ENCODE measurements around the gene GNPTG.

Gene GNPTG

GRCh38 chr16:1371054-1371978, 19.6 kb downstream of the GNPTG start:
- DNase-seq (ENCODE audit: low read depth): no peak

GRCh38 chr16:1372292-1372950, 20.7 kb downstream of the GNPTG start:
- no peak for DNase-seq (ENCODE audit: low read depth)

GRCh38 chr16:1374418-1375297, 22.9 kb downstream of the GNPTG start:
- no peak for DNase-seq (ENCODE audit: low read depth)

- no peak for DNase-seq (ENCODE audit: low read depth)
Observed at GRCh38 chr16:1375298-1375640, 23.5 kb downstream of the GNPTG start.

- DNase-seq (ENCODE audit: low read depth): no peak
Observed at GRCh38 chr16:1375741-1376410, 24.1 kb downstream of the GNPTG start.

- DNase-seq (ENCODE audit: low read depth): no peak
Observed at GRCh38 chr16:1377406-1378010, 25.8 kb downstream of the GNPTG start.

GRCh38 chr16:1378087-1378803, 26.5 kb downstream of the GNPTG start:
- DNase-seq (ENCODE audit: low read depth): no peak

- peak; percentile 68 for DNase-seq (ENCODE audit: low read depth)
Observed at GRCh38 chr16:1378804-1379303, 27.1 kb downstream of the GNPTG start.

- peak; percentile 67 for DNase-seq (ENCODE audit: low read depth)
Observed at GRCh38 chr16:1379304-1380076, 27.8 kb downstream of the GNPTG start.

- DNase-seq (ENCODE audit: low read depth): no peak
Observed at GRCh38 chr16:1380195-1380594, 28.5 kb downstream of the GNPTG start.

GRCh38 chr16:1381612-1382406, 30.1 kb downstream of the GNPTG start:
- DNase-seq (ENCODE audit: low read depth): no peak

- DNase-seq (ENCODE audit: low read depth): no peak
Observed at GRCh38 chr16:1383556-1383955, 31.8 kb downstream of the GNPTG start.

- DNase-seq (ENCODE audit: low read depth): no peak
Observed at GRCh38 chr16:1385232-1385631, 33.5 kb downstream of the GNPTG start.

- no peak for DNase-seq (ENCODE audit: low read depth)
Observed at GRCh38 chr16:1387331-1387730, 35.6 kb downstream of the GNPTG start.

GRCh38 chr16:1389762-1390161, 38.0 kb downstream of the GNPTG start:
- DNase-seq (ENCODE audit: low read depth): no peak

GRCh38 chr16:1390239-1390779, 38.6 kb downstream of the GNPTG start:
- DNase-seq (ENCODE audit: low read depth): no peak

- no peak for DNase-seq (ENCODE audit: low read depth)
Observed at GRCh38 chr16:1392826-1393225, 41.1 kb downstream of the GNPTG start.

- DNase-seq (ENCODE audit: low read depth): no peak
Observed at GRCh38 chr16:1393613-1394176, 42.0 kb downstream of the GNPTG start.
